Measurements from ENCODE around the gene NQO1. TPM values are rescaled to one million over a fixed set of nuclear protein-coding genes. Genes with fewer than 3 reads are reported as not detected.

The NQO1 gene
- total RNA-seq: 10 to 100 TPM; 11.6 to 11.9 TPM

GRCh38 chr16:69726313-69727060 lies at the start of gene NQO1:
Gene NQO1 (minus strand): TSS chr16:69726560. CDS start chr16:69726439, 121 bp downstream.
- peak; percentile 95 for DNase-seq
- intact Hi-C loops (cut with micrococcal nuclease): loop anchor here (1.0 kb wide), 2 partner anchors 28 to 162 kb away; partner anchors contain the start of gene NOB1
- CTCF ChIA-PET: interaction anchor here (1.4 to 2.1 kb wide), 2 partner anchors 18 to 28 kb away, joined by 5 to 14 read pairs; partner anchors contain the start of gene NOB1
- Mint-ChIP-seq H3K9me3 (no peaks in the 10 kb centered on the region), H3K27ac (peak within 1 kb of the TSS; percentile 92), H3K4me3 (peak within 1 kb of the TSS; percentile 99), H3K4me1 (ENCODE audit: low read depth) (peaks cover 27% of the 10 kb centered on the region), H3K27me3 (ENCODE audit: low read depth) (no peaks in the 10 kb centered on the region), H3K36me3 (ENCODE audit: low read depth) (peaks cover 2% of the 10 kb centered on the region)

DNA sequence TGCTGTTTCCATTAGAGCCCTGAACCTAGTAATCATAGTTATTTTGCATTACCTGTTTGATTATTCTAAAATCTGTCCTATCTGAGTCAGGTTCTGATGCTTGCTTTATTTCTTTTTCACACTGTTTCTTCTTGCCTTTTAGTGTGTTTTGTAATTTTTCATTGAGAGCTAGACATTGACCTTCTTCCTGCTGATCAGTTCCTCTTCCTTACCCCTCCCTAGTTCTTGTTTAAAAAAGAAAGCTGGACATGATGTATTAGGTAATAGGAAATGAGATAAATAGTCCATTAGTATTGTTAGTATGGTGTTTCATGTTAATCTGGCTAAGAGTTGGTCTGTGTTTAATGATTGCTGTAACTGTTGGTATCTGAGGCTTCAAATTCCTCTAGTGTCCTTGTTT lies 49.2 kb upstream of the NQO1 start:
- no peak for DNase-seq
- peaks cover 24% of the 10 kb centered on the region for H3K36me3 Mint-ChIP-seq (ENCODE audit: low read depth)
- H3K4me1 Mint-ChIP-seq (ENCODE audit: low read depth): peaks cover 37% of the 10 kb centered on the region
- no peak overlapping the region for H3K27ac Mint-ChIP-seq
- CTCF ChIA-PET: interaction anchor here (1.8 kb wide), 1 partner anchor 21 kb away, joined by 5 read pairs; the partner anchor contains the start of gene NOB1
- no peak overlapping the region for H3K4me3 Mint-ChIP-seq
- peaks cover 17% of the 10 kb centered on the region for H3K9me3 Mint-ChIP-seq
- intact Hi-C loops (cut with micrococcal nuclease): no loop called here
- no peaks in the 10 kb centered on the region for H3K27me3 Mint-ChIP-seq (ENCODE audit: low read depth)

GRCh38 chr16:69773260-69773947 lies 47.0 kb upstream of the NQO1 start:
- CTCF ChIA-PET: interaction anchor here (0.5 to 0.9 kb wide), 2 partner anchors 22 to 562 kb away, joined by 4 to 6 read pairs; no protein-coding TSS in a partner anchor
- no peak overlapping the region for H3K4me3 Mint-ChIP-seq
- H3K9me3 Mint-ChIP-seq: peaks cover 17% of the 10 kb centered on the region

DNA sequence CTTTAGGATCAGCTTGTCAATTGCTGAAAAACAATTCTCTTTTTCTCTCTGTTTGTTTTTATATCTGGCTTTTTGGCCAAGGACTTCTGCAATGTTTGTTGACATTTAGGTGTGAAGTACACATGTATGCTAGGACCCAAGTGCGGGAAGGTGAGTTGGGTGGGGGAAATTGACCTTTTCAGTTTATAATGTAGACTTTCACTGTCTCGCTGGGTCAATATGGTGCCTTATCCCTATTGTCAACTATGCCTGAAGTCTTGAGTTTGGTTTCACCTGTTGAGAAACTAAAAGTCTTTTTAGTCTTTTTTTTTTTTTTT lies 45.2 kb upstream of the NQO1 start:
- Mint-ChIP-seq H3K9me3 (peaks cover 17% of the 10 kb centered on the region), H3K36me3 (ENCODE audit: low read depth) (peaks cover 22% of the 10 kb centered on the region), H3K4me3 (no peak overlapping the region), H3K27me3 (ENCODE audit: low read depth) (no peaks in the 10 kb centered on the region), H3K4me1 (ENCODE audit: low read depth) (peaks cover 59% of the 10 kb centered on the region), H3K27ac (no peak overlapping the region)
- CTCF ChIA-PET: interaction anchor here (0.6 to 1.5 kb wide), 2 partner anchors 122 to 142 kb away, joined by 5 read pairs; no protein-coding TSS in a partner anchor
- DNase-seq: no peak
- intact Hi-C loops (cut with micrococcal nuclease): no loop called here

More at GRCh38 chr16:69773260-69773947, 47.0 kb upstream of the NQO1 start:
- intact Hi-C loops (cut with micrococcal nuclease): no loop called here
- peaks cover 45% of the 10 kb centered on the region for H3K4me1 Mint-ChIP-seq (ENCODE audit: low read depth)
- DNase-seq: no peak
- H3K27me3 Mint-ChIP-seq (ENCODE audit: low read depth): no peaks in the 10 kb centered on the region
- no peak overlapping the region for H3K27ac Mint-ChIP-seq
- peaks cover 24% of the 10 kb centered on the region for H3K36me3 Mint-ChIP-seq (ENCODE audit: low read depth)

DNA sequence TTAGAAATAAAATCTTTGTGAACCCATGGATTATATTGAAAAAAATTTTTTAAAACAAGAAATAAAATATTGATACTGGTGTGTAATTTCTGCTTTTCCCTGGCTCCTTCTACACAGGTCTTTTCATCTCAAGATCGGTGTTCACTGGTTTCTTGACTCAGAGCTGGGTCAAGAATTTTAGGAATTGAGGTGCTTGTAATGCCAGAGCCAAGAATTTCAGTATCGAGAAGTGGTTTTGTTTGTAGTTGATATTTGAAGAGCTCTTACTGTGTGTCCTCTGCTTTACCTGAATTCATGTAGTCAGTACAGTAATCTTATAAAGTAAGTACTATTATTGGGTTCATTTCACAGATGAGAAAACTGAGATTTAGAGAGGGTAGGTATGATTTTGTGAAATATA lies 43.0 kb upstream of the NQO1 start:
- peaks cover 8% of the 10 kb centered on the region for H3K36me3 Mint-ChIP-seq (ENCODE audit: low read depth)
- CTCF ChIA-PET: interaction anchor here (0.7 to 1.2 kb wide), 2 partner anchors 15 to 109 kb away, joined by 3 to 6 read pairs; partner anchors contain the start of gene NOB1
- intact Hi-C loops (cut with micrococcal nuclease): no loop called here
- no peak overlapping the region for H3K4me3 Mint-ChIP-seq
- no peaks in the 10 kb centered on the region for H3K27me3 Mint-ChIP-seq (ENCODE audit: low read depth)
- no peak overlapping the region for H3K27ac Mint-ChIP-seq
- peaks cover 65% of the 10 kb centered on the region for H3K4me1 Mint-ChIP-seq (ENCODE audit: low read depth)
- DNase-seq: no peak
- H3K9me3 Mint-ChIP-seq: no peaks in the 10 kb centered on the region

DNA sequence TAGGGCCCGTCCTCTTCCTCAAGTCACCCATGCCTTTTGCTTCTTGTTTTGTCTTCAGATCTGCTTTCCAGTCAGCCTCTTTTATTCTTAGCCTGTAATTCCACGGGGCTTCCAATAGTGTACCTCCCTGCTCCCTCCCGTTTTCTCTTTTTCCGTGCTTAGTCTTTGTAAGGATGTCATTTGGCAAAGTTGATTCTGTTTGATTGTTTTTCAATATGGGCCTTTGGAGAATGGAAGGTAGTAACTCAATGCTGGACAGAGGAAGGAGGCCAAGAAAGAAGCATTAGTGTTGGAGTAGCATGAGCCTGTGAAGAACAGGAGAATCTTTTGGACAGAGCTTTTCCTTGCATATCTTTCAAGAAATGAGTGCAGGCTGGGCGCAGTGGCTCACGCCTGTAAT lies 42.3 kb upstream of the NQO1 start:
- Mint-ChIP-seq H3K27ac (no peak overlapping the region), H3K27me3 (ENCODE audit: low read depth) (no peaks in the 10 kb centered on the region), H3K9me3 (no peaks in the 10 kb centered on the region), H3K4me3 (no peak overlapping the region), H3K4me1 (ENCODE audit: low read depth) (peaks cover 63% of the 10 kb centered on the region), H3K36me3 (ENCODE audit: low read depth) (peaks cover 6% of the 10 kb centered on the region)
- DNase-seq: no peak
- intact Hi-C loops (cut with micrococcal nuclease): no loop called here
- CTCF ChIA-PET: interaction anchor here (1.2 kb wide), 1 partner anchor 14 kb away, joined by 6 read pairs; the partner anchor contains the start of gene NOB1

GRCh38 chr16:69767459-69768229 lies 41.3 kb upstream of the NQO1 start:
- peak; percentile 35 for DNase-seq
- no peaks in the 10 kb centered on the region for H3K9me3 Mint-ChIP-seq
- H3K4me1 Mint-ChIP-seq (ENCODE audit: low read depth): peaks cover 62% of the 10 kb centered on the region
- intact Hi-C loops (cut with micrococcal nuclease): no loop called here
- H3K36me3 Mint-ChIP-seq (ENCODE audit: low read depth): peaks cover 4% of the 10 kb centered on the region
- no peak overlapping the region for H3K4me3 Mint-ChIP-seq
- peak overlapping the region; percentile 10 for H3K27ac Mint-ChIP-seq
- no peaks in the 10 kb centered on the region for H3K27me3 Mint-ChIP-seq (ENCODE audit: low read depth)
- CTCF ChIA-PET: interaction anchor here (1.3 to 1.7 kb wide), 2 partner anchors 10 to 13 kb away, joined by 4 read pairs; partner anchors contain the start of gene NOB1

DNA sequence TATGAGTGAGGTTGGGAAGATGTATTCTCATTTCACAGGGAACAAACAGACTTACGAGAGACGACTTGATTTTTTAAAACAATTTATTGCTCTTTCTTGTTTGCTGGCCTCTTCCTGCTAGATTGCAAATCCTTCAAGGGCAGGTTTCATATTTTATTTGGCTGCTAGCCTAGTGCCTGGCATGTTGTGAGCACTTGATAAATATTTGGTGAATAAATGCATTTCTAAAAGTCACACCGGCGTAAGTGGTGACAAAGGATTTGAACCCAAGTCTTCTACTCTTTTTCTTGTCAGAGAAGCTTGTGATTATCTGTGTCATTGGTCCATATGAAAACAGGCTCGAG lies 37.2 kb upstream of the NQO1 start:
- H3K27me3 Mint-ChIP-seq (ENCODE audit: low read depth): no peaks in the 10 kb centered on the region
- H3K9me3 Mint-ChIP-seq: no peaks in the 10 kb centered on the region
- peaks cover 42% of the 10 kb centered on the region for H3K4me1 Mint-ChIP-seq (ENCODE audit: low read depth)
- DNase-seq: no peak
- peak overlapping the region; percentile 91 for H3K27ac Mint-ChIP-seq
- peaks cover 6% of the 10 kb centered on the region for H3K36me3 Mint-ChIP-seq (ENCODE audit: low read depth)
- H3K4me3 Mint-ChIP-seq: peak overlapping the region; percentile 97
- intact Hi-C loops (cut with micrococcal nuclease): loop anchor here (2.0 kb wide), 1 partner anchor 55 kb away; no protein-coding TSS in a partner anchor
- CTCF ChIA-PET: interaction anchor here (1.0 to 1.5 kb wide), 3 partner anchors 9 to 367 kb away, joined by 3 to 10 read pairs (median 4); partner anchors contain the start of gene NOB1

DNA sequence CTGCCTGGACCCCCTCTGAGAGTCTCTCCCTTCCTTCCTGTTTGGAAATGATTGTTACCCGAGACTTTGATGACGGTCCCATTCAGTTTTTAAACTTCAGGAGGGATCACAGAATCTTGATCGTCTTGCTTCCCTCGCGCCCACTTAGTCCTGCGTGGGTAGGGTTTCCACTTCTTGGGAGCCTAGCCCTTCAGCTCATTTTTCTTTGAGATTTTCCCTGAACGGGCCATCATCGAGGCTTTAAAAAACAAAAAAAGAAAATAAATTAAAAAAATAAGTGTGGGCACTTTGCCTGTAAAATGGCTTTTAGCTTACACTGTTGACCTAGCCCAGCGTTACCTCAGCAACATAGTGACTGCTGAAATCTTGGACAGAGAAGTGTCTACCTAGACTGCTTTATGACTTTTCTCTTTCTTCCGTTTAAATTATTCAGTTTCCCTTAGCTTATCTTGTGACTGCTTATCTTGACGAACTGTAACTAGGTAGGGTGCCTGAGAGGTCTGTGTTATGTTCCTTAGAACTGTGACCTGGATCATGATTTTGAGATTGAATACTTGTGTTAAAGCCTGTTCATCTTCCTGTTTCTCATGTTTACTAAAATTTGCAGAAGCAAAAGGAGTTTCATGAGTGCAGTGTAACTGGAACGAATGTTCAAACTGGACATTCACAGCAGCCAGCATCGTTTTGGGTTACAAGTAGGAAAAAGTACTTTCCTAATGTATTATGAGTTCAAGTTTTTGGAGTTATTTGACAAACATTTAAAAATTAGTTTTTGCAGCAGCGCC lies 36.6 kb upstream of the NQO1 start:
- H3K4me1 Mint-ChIP-seq (ENCODE audit: low read depth): peaks cover 41% of the 10 kb centered on the region
- no peak for DNase-seq
- CTCF ChIA-PET: interaction anchor here (1.0 to 1.4 kb wide), 2 partner anchors 9 to 367 kb away, joined by 3 to 10 read pairs; partner anchors contain the start of gene NOB1

DNA sequence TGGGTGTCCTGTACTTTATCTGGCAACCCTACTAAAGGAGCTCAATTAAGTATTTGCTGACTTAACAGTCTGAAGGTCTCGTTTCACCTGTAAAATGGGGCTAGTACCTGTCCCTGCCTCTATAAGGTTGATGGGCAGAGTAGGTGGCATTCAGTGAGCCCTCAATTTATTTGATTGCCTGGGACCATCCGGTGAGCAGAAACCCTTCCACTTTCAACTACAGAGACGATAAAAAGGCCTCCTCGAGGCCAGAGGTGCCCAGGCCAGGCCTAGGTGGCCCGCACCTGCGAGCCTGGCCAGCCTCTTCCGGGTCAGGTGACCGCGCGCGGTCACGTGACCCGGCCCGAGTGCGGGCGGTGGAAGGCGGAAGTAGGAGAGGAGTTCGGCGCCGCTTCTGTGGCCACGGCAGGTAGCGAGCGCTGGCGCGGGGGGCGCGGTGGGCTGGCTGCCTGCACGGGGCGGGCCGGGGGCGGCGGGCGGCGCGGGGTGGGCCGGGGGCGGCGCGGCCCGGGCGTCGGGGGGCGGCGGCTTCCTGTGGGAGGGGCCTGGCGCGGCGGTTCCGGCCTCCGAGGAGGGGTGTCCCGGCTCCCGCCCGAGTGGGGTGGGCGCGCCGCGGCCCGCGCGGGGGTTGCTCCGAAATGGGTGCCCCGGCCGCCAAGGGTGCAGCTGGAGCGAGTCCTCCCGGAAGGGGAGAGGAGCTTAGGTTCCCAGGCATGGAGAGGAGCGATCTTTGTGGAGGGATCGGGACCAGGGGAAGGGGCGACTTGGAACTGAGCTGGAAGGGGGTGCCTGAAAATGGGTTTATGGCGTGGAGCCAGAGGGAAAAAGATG lies 35.8 kb upstream of the NQO1 start, which contains the start of gene WWP2:
Gene WWP2 (plus strand): TSS at position 350 of the 831 bp plus-strand sequence. CDS start 24,679 bp downstream, outside the sequence.
- Mint-ChIP-seq H3K4me1 (ENCODE audit: low read depth) (peaks cover 33% of the 10 kb centered on the region), H3K27ac (peak within 1 kb of the TSS; percentile 93), H3K27me3 (ENCODE audit: low read depth) (no peaks in the 10 kb centered on the region), H3K4me3 (peak within 1 kb of the TSS; percentile 97), H3K9me3 (no peaks in the 10 kb centered on the region), H3K36me3 (ENCODE audit: low read depth) (peaks cover 6% of the 10 kb centered on the region)
- intact Hi-C loops (cut with micrococcal nuclease): loop anchor here (2.0 kb wide), 1 partner anchor 53 kb away; no protein-coding TSS in a partner anchor
- CTCF ChIA-PET: interaction anchor here (1.0 to 1.4 kb wide), 2 partner anchors 8 to 366 kb away, joined by 3 to 10 read pairs; partner anchors contain the start of gene NOB1
- DNase-seq: peak; percentile 78

More for the DNA sequence above, 36.6 kb upstream of the NQO1 start:
- peaks cover 6% of the 10 kb centered on the region for H3K36me3 Mint-ChIP-seq (ENCODE audit: low read depth)
- H3K27me3 Mint-ChIP-seq (ENCODE audit: low read depth): no peaks in the 10 kb centered on the region
- no peaks in the 10 kb centered on the region for H3K9me3 Mint-ChIP-seq
- intact Hi-C loops (cut with micrococcal nuclease): loop anchor here (2.0 kb wide), 1 partner anchor 54 kb away; no protein-coding TSS in a partner anchor
- peak overlapping the region; percentile 97 for H3K4me3 Mint-ChIP-seq
- peak overlapping the region; percentile 91 for H3K27ac Mint-ChIP-seq

Data from activated naive CD4-positive, alpha-beta T cell treated with anti-CD3 and anti-CD28 coated beads for 36 hours (primary cell).